Right lung (tissue), 5 donors: ENCODE results near the gene APBB1. TPM values are rescaled to one million over a fixed set of nuclear protein-coding genes. Genes with fewer than 3 reads are reported as not detected.

ENCODE experiments used
- DNase-seq, 2 donors: peaks; one replicate each; pipeline ENCODE4 v3.0.0-alpha.2; 2013
- polyA plus RNA-seq, 5 donors: library from polyadenylated mRNA; unstranded; fragments of 120-200 nt; gene quantifications; one replicate each; pipeline versions ENCODE4 v1.2.1 to v1.2.3, GENCODE V29; 2013; ENCODE audit warnings: inconsistent platforms in 1 of 5, low replicate concordance in 1 of 5; ENCODE audit not compliant: insufficient read length in 5 of 5, insufficient read depth in 1 of 5

The APBB1 gene
- polyA plus RNA-seq, 5 donors = 37.6 to 47.4 (median 44.0) TPM

DNA sequence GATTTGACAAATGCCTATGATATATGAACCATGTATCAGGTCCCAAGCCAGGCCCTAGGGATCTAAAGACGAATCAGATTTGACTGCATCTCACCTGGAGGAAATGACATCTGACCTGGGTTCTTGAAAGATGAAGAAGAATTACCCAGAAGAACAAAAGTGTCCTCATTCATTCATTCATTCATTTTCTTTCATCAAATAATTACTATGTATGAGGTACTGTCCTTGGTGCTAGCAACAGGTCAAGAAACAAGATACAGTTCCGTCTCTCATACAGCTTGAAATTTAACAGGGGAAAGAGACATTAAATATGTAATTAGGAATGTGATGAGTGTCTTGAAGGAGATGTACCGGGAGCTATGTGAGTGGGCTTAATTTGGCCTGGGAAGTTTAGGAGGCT, 1.8 kb upstream of the APBB1 start:
- no peak for DNase-seq

DNA sequence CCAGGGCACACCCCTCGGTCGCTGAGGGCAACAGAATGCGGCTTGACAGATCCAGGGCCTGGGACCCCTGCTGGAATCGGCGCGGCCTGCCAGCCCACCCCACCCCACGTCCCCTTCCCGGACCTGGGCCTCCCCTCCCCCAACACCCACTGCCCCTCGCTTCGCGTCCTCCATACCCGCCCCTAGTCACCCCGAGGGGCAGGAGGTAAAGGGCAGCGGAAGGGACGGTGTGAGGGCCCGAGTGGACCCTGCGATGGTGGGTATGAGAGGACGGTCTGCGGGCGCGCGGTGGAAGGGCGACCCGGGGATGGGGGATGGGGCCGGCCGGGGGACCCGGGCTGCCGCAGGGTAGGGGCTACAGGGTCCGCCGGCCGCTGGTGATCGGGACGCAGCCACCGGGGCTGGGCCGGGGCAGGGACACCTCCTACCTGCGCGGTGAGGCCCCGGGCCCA, 311 bp downstream of the APBB1 start:
- DNase-seq = peak in 1 of 2 donors; percentile 12

DNA sequence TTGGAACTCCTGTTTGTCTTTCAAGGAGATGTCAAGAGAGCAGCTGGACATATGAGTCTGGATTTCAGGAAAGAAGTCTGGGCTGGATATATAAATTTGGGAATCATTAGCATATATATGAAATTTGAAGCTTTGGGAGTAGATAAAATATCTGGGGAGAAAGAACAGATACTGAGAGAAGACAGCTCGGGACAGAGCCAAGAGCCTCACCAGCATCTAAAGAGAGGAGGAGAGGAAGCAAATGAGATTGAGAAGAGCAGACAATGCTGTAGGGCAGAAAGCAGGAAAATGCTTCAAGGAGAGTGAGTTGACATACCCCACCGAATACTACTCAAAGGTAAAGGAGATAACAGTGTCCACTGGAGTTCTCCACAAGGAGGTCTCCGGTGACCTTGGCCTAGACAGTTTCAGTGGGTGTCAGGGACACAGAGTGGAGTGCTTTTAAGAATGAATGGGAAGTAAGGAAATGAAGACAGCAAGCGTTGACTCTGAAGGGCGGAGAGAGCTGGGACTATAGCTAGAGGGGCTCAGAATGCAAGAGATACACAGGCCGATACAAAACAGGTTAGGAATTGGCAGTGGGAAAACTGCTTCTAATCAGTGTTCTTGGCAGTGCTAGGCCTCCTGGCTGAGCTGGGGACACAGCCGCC, 862 bp downstream of the APBB1 start:
- DNase-seq = no peak

DNA sequence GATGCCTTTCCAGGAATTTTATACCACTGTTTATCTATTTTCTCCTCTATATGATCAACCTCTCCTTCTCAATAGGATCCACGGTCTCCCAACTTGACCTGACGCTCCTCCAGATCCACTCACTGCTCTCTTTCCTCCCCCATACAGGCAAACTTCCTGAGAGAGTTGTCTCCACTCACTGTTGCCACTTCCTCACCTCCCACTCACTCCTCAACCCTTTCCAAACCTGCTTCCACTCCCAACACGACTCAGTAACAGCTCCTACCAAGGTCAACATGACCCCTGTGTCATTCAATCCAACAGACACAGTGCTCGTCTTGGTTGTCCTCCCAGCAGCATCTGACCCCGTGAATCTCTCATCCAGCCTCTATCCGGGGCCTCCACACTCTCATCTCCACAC, 3.1 kb downstream of the APBB1 start:
- DNase-seq = no peak

DNA sequence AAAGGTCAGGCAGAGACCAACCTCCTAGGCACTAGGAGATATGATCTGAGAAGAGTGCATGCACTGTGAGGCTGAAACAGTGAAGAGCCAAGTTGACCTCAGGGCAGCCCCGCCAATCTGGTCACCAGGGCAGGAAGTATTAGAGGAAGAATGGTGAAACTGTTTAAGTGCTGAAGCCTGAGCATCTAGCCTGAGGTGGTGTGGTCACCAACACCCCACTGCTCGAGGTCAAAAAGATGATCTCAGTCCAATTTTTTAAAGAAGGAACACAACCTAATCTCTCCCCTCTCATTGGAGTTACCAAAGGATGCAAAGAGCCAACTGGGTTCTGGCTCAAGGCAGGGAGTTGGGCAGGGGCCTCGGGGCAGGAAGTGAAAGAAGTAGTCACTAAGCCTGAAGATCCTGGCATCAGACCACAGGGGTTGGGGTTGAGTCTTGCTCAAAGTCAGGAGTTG, 4.0 kb downstream of the APBB1 start:
- no peak for DNase-seq

DNA sequence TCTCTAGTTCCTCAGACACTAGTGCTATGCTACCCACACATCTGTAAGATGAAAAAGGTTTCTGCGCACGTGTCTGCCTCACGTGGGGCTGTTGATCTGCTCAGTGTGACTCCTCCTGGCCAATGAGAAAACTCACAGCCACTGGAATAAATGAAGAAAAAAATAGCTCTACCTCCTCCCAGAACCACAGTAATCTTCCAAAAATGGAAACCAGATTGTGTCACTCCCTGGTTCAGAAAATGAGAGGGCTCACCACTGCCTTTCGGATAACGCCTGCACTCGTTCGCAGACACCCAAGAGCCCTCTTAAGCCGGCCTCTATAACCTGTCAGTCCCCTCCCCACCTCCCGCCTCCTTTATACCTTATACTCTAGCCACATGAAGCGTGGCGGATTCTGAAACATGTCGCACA, 5.1 kb downstream of the APBB1 start:
- no peak for DNase-seq

DNA sequence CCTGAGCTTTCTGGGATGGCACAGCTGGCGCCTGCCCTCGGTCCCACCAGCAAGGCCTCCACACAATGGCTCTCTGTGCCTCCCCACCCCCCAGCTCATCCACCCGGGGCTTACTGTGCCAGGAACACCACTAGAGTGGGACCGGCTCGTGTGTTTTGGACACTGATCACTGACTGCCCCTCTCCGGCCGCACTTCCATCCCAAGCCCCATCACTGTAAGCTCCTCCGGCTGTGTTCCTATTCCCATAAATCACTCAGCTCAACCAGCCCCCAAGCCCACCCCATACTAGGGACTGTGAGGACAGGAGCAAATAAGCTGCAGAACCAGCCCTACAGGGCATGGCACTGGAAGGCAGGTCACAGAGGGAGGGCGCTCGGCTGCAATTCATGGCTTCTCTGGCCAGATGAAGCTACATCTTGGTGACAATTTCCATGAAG, 7.3 kb downstream of the APBB1 start:
- DNase-seq = no peak

DNA sequence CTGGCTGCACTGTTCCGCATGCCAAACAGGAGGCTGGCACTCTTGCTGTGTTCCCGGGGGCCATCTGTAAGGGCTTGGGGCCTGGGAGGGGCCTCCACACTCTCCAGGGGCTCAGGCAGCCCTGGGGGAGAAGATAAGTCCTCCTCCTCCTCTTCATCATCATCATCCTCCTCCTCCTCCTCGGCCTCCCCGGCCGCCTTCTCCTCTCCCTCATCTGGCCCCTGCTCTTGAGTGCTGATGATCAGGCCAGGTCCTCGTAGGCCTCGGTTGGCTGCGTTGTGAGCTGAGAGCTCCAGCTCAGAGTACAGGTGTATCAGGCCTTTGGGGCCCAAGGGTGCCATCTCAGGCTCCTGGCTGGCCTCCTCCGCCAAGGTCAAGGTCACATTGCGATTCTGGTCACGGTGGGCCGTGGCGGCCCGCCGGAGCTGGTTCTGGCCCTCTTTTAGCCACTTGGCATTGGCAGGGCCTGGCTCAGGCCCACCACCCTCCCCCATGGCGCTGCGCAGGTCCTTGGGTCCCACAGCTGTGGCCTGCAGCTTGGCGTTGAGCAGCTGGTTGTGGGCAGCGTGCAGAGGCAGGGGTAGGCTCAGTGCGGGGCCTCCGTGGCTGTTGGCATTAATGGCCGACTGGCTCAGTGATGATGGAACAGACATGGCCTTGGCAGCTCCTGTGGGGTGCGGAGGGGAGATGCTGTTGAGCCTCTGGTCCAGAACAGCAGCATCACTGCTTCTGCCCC, 8.0 kb downstream of the APBB1 start:
- no peak for DNase-seq

DNA sequence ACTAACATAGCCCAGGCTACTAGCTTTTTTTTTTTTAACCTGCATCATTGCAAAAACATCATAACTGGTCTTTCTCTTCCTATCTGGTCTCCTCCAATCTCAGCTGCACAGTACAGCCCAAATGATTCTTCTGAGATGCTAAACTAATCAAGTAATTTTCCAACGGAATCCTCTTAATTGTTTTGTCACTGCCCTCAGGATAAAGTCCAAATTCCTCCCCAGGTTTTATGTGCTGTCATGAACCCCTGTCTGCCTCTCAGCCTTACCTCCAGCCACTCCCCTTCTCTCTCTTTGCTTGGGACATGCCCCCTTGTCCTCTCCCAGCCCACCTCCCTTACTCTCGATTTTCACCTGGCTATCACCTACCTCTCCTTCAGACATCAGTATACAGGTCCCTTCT, 12.5 kb downstream of the APBB1 start:
- no peak for DNase-seq

DNA sequence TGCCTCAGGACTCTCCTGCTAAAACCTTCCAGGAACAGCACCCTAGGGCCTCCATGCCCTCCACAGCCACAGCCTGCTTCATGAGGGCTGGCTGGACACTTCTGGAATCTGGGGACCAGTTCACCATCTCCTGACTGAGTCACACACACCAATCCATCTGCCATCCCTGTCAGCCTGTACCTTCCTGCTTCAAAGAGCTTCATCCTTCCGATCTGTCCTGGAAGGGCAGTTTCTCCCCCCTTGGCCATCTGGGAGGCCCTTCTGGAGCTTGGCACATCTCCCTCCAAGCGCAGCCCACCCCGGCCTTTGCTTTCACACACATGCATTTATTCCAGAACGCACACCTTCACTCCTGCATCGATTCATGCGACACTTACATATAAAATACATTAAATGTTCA, 13.0 kb downstream of the APBB1 start:
- no peak for DNase-seq

DNA sequence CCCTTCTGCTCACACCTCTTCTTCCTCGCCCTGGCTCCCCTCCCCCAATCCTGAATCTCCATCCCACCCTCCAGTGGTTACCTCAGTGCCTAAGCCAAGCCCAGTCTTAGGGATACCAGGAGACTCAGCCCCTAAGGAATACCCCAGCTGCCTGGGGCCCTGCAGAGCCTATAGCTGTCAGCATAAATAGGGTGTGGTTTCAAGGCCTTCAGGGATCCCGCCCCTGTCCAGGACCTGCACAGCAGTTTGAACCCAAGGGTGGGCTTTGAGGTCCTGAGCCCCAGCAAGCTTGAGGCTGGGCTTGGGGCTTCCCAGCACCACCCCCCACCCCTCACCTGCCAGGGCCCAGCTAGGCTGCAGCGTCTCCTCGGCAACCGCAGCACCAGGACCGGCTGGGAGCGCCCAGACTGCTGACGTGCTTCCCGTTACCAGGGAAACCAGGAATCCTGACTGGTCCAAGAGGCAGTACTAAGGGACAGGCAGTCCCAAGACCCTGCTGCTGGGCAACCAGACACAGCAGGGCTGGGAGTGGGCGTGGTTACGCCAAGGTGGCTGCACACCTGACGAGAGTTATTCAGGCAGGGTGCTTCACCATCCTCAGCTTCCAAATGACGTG, 13.7 kb downstream of the APBB1 start:
- DNase-seq = peak in 1 of 2 donors; percentile 19

DNA sequence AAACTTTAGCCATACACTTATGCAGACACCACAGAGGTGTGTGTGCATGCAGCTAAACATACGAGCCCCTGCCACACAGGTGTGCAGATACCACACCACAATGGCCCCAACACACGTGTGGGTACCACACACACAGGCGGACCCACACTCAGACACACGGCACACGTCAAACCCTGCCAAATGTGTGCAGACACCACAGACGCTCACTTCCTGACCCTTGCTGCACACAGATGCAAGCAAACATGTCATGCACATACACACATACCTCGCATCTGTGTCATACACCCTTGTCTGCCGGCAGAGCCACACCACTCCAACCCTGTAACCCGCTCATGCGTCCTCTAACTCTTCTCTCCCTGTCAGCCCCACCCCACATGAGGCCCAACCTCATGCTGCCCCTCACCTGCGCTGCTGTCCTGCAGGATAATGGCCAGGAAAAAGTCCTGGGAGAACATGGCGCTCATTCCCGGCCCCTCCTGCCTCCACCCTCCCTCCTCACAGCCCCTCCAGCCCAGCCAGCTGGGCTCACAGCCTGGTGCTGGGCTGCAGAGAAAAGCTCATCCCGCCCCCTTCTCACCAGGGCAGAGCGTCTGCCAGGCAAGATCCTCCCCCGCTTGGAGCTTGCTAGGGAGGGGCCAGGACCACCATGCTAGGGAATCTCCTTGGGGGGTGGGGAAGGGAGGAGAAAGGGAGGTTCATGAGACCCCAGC, 14.4 kb downstream of the APBB1 start:
- DNase-seq = no peak

DNA sequence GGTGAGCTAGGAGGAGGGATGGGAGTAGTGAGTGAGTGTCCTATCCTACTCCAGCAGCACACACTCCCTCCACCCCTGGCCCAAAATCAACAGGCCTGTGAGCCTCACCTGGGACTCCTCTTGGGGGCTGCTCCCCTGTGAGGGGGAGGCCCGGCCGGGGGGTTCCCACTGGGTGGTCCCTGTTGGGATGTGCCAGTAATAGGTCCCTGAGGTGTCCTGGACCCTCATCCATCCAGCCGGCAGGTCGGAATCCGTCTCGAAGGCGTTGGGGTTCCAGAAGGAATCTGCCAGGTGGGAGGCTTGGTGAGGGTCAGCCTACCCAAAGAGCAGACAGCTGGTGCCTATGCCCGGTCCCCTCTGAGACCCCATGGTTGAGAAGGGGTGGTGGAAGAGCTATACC, 15.4 kb downstream of the APBB1 start:
- no peak for DNase-seq

DNA sequence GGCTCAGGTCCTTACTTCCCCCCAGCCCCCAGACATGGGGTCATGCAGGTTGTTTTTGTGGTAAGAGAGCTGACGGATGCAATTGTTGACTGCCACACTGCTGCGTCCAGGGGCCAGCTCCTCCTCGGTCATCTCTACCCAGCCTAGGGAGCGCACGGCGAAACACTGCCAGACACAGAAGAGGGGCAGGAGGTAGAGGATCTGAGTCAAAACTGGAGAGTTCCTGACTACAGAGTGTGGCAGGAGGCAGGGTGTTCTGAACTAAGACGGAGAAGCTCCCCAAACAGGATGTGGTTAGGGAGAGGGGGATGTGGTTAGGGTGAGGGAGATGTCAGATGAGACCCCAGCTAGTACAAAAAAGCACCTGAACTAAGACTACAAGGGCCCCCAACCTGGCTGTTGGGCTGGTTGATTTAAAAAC, 16.3 kb downstream of the APBB1 start:
- no peak for DNase-seq

DNA sequence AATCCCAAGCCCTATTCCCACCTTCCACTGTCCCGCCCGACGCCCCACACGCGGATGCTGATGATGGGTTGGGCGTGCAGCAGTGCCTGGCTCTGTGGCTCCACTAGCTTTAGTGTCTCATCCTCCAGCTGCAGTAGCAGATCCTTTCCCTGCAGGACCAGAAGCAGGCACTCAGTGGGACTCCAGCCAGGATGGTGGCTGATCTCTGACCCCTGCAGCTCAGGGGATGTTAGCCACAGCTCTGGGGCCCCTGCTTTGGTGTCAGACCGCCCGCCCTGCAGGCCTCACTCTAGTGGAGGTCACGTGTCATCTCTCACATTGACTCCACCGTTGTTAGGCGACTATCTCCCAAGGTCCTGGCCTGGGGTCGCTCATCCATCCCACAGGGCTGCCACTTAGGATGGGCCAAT, 16.8 kb downstream of the APBB1 start:
- no peak for DNase-seq

DNA sequence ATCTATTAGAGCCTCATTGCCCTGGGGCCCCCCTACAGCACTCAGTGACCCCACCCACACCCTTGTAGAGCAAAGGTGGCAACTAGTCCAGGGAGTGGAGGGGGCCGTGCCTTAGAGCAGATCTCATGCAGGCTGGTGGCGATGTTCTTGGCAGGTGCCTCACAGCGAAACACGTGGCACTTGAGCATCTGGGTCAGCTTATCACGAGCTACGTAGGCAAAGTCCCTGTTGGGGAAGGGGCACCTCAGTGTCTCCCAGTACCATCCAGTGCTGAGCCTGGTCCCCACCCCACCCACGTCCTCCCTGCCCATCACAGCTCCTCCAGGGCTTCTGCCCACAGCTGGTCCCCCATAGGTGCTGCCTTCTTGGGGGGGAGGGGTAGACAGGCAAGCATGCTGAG, 17.4 kb downstream of the APBB1 start:
- DNase-seq = no peak

DNA sequence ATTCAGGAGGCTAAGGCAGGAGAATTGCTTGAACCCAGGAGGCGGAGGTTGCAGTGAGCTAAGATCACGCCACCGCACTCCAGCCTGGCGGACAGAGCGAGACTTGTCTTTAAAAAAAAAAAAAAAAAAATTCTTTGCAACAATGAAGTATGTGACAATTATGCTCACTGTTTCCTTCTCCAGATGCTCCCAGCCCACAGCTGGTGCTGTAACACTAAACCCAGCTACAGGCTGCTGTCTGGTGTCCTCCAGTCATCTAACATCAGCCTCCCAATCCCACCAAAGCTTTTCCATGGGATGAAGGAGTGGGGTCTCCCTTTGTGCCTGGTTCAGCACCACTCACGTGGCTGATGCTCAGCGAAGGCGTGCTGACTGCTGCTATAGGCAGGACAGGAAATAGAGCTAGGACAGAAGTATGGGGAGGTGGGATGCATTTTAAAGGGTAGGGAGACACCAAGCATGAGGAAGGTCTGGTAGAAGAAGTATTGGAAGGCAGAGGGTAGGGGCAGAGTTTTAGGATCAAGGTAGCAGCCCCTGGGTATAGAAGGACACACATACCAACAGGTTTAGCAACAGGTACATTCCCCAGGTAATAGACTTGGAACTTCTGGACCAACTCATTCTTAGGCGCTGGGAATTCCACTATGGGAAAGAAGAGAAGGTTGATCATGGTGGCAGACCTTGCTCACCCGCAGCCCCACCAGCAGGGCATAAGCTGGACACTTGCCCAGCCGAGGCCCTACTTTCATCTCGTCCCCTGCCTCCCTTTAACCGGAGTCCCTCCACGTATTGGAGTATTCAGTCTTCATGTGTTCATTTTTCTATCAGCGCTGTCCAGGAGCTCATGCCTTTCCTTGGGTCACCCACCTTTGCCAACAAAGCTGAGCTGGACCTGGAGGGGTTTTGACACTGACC, 18.2 kb downstream of the APBB1 start:
- DNase-seq = no peak

DNA sequence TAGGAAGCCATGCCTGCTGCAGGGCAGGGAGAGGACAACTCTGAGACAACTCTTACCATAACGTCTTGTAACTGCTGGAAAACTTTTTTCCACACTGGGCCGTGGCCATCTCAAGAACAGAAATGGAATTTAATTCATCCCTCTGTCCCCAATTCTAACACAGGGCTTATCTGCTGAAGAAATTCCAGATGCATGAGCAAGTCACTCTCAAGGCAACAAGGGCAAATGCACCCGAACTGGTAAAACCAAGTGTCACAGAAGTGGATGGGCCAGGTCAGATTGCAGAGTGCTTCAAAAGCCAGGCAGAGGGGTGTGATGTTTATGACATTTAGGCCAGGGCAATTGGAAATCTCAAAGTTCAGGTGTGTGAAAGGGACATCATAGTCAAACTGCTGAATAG, 21.3 kb downstream of the APBB1 start:
- DNase-seq = no peak

DNA sequence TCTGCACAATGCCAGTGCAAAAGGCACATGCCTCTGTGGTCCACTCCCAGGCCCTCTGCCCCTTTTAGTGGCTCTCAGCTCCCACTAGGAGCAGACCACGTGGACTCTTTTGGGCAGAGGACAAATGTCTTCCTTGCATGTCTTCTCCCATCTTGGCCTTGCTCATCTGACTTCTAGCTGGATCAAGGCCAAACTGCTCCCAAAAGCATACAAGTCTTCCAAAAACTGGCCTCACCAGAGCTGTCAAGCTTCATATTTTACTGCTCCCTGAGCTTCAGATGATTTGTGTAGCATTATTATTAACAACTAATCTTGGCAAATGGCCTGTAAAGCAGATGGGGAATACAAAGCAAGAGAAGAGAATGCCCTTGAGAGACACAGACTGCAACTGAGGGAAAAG, 21.7 kb downstream of the APBB1 start:
- peak in 1 of 2 donors; percentile 27 for DNase-seq

DNA sequence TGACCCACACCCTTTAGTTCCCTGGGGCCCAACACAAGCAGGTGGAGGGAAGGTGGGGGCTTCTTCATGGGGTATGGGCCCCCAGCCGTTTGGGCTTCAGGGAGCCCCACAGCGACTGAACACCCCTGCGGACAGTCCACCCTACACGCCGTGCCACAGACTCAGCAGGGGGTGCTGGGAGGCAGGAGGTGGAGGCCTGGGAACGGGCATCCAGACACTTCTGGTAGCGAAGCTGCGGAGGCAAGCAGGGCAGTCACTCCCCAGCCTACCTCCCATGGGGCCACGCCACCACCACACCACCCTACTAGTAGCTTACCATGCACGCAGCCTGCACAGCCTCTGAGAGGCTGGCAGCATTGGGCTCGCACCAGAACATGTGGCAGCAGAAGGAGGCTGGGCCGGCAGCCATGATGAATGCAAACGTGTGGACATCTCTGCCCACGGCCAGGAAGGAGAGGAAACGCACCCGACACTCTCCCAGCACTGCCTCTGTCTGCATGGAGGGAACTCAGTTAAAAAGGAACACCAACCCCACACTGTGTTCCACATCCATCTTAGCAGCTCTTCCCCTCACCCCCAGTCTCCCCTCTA, 23.3 kb downstream of the APBB1 start:
- DNase-seq = no peak
